ENCODE measurements around the gene PLOD3. TPM values are rescaled to one million over a fixed set of nuclear protein-coding genes. Genes with fewer than 3 reads are reported as not detected.
"Not testable (repeated sequence)": the region's sequence is repeated elsewhere in the genome, so short reads cannot be mapped to it uniquely, and the experiment has no call there.

Gene PLOD3
- total RNA-seq, 4 donors from 2014 or later, result 30.0 to 42.5 (median 32.7) TPM

GRCh38 chr7:101208794-101209193 is 8.6 kb downstream of the PLOD3 start:
- Histone ChIP-seq H3K27me3 (no peaks in the 10 kb centered on the region), H3K4me1 (no peaks in the 10 kb centered on the region), H3K36me3 (peaks cover 27 to 35% of the 10 kb centered on the region in 2 donors), H3K9me3 (no peaks in the 10 kb centered on the region), H3K27ac (no peak overlapping the region), H3K4me3 (replicated peaks in 1 of 3) (no peak overlapping the region)
- 96% methylated on average over 14 of the region's 14 CpGs for WGBS, 2 donors
- DNase-seq, result no peak
- TF ChIP-seq, protein P1, sequence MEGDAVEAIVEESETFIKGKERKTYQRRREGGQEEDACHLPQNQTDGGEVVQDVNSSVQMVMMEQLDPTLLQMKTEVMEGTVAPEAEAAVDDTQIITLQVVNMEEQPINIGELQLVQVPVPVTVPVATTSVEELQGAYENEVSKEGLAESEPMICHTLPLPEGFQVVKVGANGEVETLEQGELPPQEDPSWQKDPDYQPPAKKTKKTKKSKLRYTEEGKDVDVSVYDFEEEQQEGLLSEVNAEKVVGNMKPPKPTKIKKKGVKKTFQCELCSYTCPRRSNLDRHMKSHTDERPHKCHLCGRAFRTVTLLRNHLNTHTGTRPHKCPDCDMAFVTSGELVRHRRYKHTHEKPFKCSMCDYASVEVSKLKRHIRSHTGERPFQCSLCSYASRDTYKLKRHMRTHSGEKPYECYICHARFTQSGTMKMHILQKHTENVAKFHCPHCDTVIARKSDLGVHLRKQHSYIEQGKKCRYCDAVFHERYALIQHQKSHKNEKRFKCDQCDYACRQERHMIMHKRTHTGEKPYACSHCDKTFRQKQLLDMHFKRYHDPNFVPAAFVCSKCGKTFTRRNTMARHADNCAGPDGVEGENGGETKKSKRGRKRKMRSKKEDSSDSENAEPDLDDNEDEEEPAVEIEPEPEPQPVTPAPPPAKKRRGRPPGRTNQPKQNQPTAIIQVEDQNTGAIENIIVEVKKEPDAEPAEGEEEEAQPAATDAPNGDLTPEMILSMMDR (IDR thresholded peaks at IDR 0.05), result no peak
- TF ChIP-seq POLR2A (IDR thresholded peaks at IDR 0.05), result no peak
- intact Hi-C loops (cut with DNase I), result no loop called here

DNA sequence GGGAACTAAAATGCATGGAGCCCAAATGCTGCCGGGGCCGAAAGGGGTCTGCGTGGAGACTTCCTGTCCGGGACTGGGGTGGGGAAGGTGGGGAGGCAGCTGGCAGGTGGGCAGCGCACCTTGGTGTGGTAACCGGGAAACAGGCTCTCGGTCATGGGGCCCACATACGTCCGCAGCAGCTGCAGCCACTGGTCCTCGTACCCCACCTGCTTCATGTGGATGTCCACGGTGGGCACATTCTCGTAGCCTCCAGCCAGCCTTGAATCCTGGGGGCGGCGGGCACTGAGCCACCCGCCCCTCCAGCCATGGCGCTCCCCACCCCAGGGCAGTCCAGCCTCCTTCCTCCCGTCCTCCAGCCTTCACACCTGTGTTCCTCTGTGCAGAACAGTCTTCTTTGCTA is 9.9 kb downstream of the PLOD3 start:
- no peaks in the 10 kb centered on the region for H3K4me1 ChIP-seq
- H3K27ac ChIP-seq, result no peak overlapping the region
- peaks cover 27 to 29% of the 10 kb centered on the region in 2 donors for H3K36me3 ChIP-seq
- WGBS, 2 donors, result 94 to 98% methylated on average over 6 to 15 of the region's 17 CpGs
- TF ChIP-seq POLR2A (IDR thresholded peaks at IDR 0.05), result no peak
- TF ChIP-seq, protein P1 (IDR thresholded peaks at IDR 0.05), result no peak
- H3K27me3 ChIP-seq, result peaks cover 4% of the 10 kb centered on the region
- H3K4me3 ChIP-seq (replicated peaks in 1 of 3), result no peak overlapping the region
- no peak for DNase-seq
- intact Hi-C loops (cut with DNase I), result no loop called here
- H3K9me3 ChIP-seq, result no peaks in the 10 kb centered on the region

DNA sequence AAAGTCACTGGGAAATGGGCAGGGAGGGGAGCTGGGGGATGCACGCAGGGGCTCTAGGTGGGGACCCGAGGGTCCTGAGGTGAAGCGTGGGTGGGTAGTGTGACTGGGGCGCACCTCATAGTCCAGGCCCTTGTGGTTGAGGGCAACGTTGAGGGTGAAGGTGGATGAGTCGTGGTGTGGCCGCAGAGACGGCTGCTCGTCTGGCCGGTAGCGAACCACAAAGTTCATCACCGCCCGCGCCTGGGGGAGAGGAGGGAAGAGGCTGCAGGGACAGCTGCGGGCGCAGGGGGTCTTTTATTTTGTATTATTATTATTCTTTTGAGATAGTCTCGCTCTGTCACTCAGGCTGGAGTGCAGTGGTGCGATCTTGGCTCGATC is 10.7 kb downstream of the PLOD3 start:
- H3K27me3 ChIP-seq, result peaks cover 8% of the 10 kb centered on the region
- intact Hi-C loops (cut with DNase I), result no loop called here
- H3K4me1 ChIP-seq, result peaks cover 0 to 7% of the 10 kb centered on the region in 2 donors
- no peak for TF ChIP-seq POLR2A (IDR thresholded peaks at IDR 0.05)
- TF ChIP-seq, protein P1 (IDR thresholded peaks at IDR 0.05), result no peak
- H3K36me3 ChIP-seq, result peaks cover 19 to 22% of the 10 kb centered on the region in 2 donors
- no peak overlapping the region for H3K27ac ChIP-seq
- H3K4me3 ChIP-seq (replicated peaks in 1 of 3), result no peak overlapping the region
- 90 to 93% methylated on average over 19 of the region's 19 CpGs for WGBS, 2 donors
- no peak for DNase-seq
- no peaks in the 10 kb centered on the region for H3K9me3 ChIP-seq

DNA sequence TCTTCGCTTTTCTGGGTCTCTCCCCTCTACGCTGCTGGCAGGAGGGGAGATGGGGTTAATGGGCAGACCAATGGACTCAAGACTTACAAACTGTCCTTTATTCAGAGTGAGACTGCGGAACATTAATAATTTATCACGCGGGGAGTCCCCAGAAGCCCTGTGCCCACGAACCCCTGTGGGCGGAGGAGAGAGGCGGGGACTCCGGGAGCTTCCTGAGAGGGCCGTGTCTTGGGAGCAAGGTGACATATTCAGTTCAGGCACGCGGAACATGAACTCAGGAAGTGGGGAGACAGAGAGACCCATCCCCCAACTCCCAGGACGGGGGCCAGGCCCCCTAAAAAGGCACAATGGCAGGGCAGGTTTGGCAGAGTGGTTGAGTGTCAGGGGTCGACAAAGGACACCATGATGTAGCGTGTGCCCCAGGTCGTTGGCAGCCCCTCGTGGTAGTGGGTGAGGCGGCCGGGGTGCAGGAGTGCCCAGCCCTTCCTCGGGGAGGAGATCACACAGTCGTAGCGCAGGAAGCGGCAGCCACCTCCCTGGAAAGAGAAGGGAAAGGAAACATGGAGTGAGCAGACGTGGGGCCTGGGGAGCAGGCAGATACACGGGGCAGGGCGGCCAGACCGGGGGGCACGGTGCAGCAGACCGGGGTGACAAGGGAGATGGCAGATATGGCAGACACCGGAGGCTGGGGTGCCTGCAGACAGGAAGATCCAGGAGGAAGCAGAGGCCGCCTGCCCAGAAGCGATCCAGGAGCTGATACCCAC is 11.3 kb downstream of the PLOD3 start:
- DNase-seq, result no peak
- Histone ChIP-seq H3K27me3 (peaks cover 8% of the 10 kb centered on the region), H3K27ac (no peak overlapping the region), H3K4me1 (peaks cover 0 to 8% of the 10 kb centered on the region in 2 donors), H3K9me3 (no peaks in the 10 kb centered on the region), H3K36me3 (peaks cover 14 to 18% of the 10 kb centered on the region in 2 donors), H3K4me3 (replicated peaks in 1 of 3) (no peak overlapping the region)
- TF ChIP-seq, protein P1 (IDR thresholded peaks at IDR 0.05), result no peak
- no peak for TF ChIP-seq POLR2A (IDR thresholded peaks at IDR 0.05)
- intact Hi-C loops (cut with DNase I), result no loop called here
- WGBS, 2 donors, result 88 to 89% methylated on average over 32 of the region's 32 CpGs

- WGBS, 2 donors, result 64 to 65% methylated on average over 22 of the region's 22 CpGs
- H3K4me1 ChIP-seq; DNase-seq; H3K36me3 ChIP-seq; intact Hi-C loops (cut with DNase I); H3K27ac ChIP-seq; H3K4me3 ChIP-seq (replicated peaks in 1 of 3); H3K9me3 ChIP-seq; H3K27me3 ChIP-seq: not testable (repeated sequence)
These were observed 13.3 kb downstream of the PLOD3 start for GRCh38 chr7:101203740-101204738.

All from thyroid gland (tissue), 4 donors.